NCI-H2196 (cell line): ENCODE results near the gene ZXDC.

Experiments
- DNase-seq: peaks from one replicate; lab custom pipeline; 2025; ENCODE audit not compliant: unreplicated experiment; lab: John Stamatoyannopoulos, UW

Gene ZXDC

DNA sequence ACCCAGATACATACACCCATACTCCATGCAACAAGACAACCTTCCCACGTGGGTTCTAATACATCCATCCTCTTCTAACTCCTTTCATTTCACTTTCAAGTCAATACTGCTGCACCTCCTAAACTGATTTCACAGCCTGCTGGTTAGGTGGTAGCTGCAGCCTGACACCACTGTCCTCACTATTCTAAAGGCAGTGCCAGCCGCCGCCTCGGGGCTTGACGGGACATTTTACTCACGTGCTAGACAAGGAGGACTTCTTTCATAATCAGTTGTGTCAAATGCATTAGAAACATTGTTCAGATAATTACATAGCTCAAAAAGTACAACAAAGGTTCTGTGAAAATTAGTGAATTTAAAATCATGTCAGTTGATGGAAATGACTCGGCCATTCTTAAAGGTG, 35.6 kb upstream of the ZXDC start:
- no peak for DNase-seq

DNA sequence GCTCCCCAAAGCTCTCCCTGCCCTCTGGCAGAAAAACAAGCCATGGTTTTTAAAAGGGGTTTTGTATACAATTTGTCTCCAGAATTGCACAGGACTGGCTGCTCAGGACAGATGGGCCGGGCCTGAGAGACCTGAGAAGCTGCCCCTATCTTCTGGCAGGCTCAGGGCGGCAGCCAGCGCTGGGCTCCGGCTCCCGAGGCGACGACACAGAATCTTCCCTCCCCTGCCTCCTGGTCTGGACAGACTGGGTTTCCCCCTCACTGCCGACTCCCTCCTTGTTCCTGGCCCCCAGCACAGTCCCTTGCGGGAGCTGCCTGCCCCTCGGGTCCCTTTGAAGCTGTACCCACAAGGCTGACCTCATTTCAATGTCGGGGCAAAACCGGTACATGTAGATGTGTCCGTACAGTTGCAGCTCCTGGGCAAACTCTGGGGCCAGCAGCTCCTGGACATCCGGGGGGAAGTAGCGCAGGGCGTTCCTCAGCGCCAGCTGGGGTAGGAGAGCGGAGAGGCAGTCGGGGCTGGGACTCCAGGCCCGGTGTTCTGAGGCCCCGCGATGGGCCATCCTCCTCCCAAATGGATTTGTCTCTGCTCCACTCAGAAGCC, 34.7 kb upstream of the ZXDC start:
- no peak for DNase-seq

DNA sequence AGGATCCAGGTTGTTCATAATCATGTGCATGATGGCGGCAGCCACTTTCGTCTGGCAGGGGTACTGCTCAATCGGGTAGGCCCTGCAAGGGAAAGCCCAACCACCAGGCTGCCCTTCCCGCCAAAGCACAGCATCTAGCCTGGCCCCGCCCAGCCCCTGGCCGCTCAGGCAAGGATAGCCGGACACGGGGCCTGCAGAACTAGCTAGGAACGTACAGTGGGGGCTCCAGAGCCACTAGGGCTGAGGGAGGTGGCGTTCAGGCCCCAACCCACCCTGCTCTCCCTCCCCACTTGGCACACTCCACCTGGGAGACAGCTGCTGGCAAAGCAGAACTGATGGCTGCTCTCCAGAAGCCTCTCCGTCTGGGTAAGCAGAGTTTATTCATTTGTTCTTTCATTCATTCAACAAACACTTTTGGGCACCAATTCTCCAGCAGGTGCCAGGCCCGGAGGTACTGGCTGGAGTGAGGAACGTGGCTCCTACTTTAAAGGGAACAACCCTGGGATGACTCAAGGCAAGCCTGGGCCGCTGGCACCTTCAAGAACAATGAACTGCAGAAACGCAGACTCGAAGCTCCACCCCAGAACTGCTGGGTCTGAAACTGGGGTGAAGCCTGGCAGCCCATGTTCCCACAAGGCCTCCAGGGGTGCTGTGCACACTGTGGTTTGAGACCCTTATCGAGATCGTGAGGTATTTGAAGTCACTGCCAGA, 34.1 kb upstream of the ZXDC start:
- DNase-seq, result no peak

DNA sequence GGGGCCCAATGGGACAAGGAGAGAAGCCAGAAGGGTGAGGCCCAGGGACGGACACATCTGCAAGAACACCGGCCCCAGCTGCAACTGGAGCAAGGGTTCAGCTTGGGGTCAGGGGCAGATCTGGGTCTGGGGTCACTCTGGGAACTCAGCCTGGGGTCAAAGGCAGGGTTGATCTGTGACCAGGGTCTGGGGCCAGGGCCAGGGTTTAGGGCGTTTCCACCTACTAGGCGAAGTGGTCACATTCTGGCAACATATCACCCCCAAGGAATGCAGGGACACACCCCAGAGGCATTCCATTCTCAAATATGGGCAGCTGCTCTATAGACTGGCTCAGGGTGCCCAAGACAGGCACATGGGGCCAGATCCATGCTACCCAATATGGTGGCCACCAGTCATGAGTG, 32.9 kb upstream of the ZXDC start:
- DNase-seq, result no peak

DNA sequence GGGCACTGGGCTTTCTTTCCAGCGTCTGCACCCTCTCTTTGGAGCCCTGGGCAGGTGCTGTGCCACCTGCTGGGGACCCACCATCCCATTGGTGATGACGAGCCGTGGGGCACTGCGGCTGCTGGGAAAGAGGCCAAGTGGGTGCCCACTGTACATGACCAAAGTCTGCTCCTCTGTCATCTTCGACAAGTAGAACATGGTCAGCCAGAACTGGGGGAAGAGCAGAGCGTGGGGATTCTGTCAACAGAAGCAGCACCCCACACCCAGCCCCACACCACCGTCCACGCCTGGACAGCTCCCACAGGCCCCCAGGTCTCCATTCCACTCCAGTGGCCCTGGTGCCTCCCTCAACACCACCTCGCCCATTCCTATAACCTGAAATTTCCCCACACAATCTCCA, 32.2 kb upstream of the ZXDC start:
- no peak for DNase-seq

DNA sequence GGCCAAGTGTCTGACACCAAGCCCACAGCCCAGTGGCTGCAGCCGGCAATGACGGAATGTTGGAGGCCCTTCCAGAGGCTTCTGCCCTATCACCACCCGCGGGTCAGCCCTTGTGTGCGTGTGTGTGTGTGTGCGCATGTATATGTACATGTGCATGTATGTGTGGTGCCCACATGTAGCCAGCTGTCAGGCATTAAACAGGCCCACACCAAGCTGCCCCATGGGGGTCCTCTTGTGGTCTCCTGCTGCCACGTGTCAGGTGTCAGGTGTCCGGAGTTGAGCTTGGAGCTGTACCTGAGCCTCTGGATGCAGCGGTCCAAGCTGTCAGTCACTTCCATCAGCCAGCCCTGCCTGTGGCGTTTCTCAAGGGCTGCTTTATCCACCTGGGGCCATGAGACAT, 28.0 kb upstream of the ZXDC start:
- no peak for DNase-seq

DNA sequence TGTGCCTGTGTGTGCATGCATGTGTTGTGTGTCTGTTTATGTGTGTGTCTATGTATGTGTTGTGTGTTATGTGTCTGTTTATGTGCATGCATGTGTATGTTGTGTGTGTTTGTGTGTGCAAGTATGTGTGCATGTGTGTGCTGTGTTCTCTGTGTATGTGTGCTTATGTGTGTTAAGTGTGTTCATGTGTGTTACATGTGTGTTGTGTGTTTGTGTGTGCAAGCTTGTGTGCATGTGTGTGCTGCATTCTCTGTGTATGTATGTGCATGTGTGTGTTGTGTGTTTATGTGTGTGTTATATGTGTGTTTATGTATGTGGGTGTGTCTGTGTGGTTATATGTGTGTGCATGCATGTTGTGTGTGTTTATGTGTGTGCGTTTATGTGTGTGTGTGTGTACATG, 27.0 kb upstream of the ZXDC start:
- no peak for DNase-seq

DNA sequence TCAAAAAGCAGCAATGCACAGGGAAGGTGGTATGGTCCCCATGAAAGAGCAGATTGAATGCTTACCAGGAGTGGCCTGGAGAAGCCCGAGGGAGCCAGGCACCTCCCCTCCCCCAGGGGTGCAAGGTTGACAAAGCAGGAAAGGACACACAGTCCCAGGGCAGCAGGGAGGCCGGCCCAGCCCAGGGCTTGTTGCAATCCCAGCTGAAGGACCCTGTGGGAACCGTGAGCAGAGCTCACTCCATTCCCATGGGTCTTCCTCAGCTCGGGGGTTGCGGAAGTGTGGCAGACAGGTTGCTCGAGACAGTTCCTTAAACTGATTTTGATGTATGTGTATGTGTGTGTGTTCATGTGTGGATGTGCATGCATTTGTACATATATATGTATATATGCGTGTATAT, 26.0 kb upstream of the ZXDC start:
- no peak for DNase-seq

DNA sequence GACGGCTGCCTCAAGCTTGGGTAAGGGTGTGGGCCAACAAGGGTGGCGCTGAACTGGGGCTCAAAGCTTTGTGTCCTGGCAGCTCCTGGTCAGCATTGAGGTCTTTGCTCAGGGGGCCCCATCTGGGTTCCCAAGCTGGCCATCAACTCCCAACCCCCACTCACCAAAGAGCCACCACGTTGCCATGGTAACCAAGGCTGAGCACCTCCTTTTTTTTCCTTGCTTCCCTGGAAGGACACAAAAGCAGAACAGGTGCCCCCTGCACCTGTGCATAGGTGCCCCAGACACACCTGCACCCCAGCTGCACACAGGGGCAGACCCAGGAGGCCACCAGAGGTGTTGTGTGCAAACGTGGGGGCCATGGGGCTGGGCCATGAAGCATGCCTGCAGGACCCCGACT, 25.4 kb upstream of the ZXDC start:
- DNase-seq, result no peak

DNA sequence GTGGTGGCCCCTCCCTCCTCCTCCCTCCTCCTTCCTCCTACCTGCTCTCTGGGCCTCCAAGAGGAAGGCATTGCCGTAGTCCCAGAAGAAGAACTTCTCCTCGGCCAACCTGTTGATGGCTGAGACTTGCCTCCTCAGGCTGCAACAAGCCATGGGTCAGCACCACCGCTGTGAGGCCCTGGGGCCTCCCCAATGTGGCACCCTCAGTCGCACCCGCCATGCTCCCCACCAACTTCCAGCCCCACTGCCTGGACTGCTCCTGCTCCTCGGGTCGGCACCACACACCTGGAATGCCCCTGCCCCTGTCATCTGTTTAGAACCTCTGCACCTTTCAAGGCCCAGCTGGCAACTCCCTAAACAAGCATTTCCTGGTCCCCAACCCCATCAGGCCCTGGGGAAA, 24.3 kb upstream of the ZXDC start:
- no peak for DNase-seq

DNA sequence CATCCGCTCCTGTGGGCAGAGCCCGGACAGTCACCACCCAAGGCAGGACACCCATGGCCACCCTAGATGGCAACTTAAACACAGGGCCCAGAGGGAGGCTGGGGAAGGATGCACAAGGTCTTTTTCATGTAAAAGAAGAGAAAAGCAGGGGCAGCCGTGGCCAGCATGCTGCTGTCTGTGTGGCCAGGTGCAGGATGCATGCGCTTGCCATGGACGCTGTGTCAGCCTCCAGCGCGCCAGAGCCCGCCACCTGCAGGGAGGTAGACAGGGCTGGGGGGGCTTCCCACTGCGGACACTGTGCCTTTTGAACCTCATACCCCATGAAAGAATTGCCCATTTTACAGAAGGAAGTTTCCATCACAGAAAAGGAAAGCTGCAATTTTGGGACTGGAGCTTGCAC, 23.7 kb upstream of the ZXDC start:
- DNase-seq, result no peak

DNA sequence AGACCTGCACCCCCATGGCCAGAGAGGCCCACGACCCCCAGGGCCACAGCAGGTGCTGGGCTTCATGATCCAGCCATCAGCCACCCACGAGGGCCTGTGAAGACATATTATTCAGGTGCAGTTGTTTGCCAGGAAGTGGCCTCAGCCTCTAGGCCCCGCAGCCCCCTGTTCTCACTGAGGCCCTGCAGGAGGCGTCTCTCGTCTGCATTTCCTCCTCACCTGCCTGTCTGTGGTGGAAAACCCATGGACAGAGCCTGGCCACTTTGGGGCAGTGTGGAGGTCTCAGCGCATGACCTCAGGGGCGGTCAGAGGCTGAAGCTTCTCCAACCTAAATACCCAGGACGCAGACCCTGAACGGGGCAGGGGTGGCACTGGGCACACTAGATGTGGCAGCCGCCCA, 23.2 kb upstream of the ZXDC start:
- DNase-seq, result no peak

DNA sequence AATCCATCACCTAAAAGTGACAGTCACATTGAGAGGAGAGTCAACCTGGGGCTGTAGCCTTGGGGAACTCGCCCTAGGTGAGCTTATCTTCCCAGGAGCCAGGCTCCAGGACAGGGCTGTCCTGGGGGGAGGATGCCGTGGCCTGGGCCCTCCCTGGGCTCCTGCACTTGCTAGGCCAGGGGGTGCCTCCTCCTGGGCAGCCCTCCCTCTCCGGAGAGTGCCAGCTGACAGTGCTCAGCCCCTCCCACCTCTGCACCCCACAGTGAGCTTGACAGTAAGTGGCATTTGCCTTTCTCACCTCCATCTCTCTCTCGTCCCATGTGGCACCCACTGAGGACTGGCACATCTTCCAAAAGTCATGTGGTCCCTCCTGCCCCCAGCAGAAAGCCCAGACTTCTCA, 22.8 kb upstream of the ZXDC start:
- DNase-seq, result no peak

DNA sequence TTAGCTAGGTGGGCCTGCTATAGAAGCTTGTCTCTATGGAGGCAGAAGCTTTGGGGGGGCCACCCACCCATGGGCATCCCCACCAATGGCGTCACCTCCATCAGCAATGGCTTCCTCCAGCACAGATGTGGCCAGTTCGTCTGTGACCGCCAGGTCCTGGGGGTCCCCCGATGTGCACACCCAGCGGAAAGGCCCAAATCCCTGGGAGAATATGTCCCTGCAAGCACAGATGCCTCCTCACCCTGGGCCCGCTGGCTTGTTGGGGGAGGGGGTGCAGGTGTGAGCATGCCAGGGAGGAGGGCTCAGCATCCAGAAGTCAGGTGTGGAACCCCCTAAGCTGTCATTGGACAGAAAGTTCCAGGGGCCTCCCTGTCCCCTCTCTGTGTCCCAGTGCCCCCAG, 22.3 kb upstream of the ZXDC start:
- no peak for DNase-seq

DNA sequence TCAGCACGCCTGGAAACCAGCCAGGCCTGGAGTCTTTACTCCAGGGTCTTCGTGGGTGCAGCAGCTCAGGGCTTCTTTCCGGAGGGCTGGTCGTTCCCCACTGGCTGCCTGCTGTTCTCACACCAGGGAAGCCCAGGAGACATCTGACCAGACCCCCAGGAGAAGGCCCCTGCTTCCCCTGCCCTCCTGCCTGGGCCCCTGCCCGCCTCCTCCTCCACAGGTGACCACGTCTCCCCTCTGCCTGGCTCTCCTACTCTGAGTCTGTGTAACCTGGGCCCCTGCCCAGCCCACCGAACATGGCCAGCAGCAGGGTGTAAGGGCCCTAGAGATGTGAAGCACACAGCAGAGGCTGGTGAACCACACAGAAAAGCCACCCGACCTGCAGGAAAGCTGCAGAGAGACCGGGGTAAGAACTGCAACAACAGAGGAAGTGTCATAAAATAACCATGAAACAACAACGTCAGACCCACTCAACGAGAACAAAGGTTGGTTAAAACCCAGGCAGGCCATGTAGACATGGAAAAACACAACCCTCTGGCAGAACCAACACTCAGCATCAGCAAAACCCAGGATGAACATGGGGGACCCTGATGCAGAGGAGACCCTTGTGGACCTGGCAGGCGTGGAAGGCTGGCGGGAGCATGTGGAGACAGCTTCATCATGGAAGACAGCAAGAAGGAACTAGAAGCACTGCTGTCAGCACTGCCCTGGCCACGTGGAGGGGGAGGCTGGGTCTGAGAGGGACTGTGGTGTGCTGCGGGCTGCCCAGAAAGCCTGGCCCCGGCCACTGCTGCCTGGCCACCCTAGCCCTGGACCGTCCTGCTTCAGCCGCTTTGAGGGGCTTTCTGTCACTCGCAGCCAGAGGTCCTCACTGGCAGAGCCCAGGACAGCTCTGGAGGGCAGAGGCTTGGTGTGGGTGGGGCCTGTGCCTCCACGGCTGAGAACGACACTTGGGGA, 21.5 kb upstream of the ZXDC start:
- DNase-seq, result no peak

DNA sequence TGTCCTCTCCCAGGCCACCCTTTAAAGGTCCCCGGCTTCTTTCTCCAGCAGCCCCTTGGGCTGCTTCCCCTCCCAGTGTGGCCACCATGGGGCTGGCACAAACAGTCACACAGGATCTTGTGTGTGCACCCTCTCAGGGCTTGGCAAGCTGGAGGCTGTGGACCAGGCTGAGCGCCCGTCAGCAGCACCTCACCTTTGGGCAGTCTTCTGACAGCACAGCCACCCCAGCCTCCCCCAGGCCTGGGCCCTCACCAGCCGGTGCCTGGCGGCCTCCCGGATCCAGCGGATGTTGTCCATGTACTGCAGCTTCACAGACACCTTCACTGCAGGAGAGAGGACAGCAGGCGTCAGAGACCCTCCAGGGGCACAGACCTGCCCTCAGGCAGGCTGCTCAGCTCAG, 20.1 kb upstream of the ZXDC start:
- DNase-seq, result no peak

DNA sequence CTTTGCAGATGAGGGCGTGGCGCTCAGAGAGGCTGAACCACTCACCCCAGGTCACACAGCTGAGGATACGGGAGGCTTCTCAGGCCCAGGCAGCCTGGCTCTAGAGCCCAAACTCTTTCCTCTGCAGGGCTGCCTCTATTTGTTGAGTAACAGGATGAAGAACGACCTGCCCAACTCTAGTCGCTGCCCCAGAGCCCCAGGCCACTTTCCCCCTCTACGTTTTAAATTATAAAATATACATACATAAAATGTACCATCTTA, 19.2 kb upstream of the ZXDC start:
- DNase-seq, result no peak

DNA sequence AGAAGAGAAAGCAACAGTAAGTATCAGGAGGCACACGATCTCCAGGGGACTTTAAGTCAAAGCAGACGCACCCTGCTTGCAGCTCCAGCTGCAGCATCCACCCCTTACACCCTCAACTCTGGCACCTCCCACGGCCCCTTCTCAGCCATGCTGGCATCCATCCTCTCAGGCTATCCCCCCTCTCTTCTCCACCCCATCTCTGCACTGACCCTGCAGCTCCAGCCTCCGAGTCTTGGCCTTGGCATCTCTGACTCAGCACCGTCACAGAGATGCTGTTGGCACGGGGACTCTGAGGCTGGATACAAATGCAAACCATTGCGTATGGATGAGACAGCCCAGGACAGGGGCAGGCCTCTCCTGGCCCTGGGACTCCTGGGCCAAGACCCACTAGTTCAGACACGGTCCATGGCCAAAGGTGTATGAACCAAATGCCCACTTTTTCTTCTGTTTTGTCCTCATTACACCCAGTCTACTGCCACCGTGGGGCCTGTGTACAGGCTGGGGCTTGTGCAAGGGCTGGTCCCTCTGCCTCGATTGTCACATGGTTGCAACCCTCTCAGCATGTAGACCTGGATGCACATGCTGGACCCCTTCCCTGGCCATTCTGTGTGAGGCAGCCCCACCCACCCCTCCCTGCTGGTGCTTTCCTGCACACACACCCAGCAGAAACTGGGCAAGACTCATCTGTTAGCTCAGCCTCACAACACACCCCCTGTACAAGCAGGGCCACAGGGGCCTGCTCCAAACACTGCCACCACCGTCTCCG, 18.7 kb upstream of the ZXDC start:
- no peak for DNase-seq

DNA sequence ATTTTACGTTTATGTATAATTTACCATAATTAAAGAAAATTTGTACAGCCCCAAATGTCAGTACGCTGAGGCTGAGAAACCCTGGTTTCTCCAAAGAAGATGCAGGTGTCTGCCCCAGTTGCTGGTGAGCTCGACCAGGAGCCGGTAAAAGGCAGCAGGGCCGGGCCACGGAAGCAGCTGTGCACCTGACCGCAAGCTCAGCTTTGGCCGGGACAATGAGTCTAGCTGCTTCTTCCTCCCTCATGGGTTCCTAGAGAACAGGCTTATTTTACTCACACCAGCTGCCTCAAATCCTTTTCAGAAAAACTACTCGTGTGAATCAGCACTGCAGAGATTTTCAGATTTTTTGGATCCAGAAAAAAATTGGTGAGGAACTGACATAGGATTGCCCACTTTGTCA, 18.0 kb upstream of the ZXDC start:
- DNase-seq, result no peak

DNA sequence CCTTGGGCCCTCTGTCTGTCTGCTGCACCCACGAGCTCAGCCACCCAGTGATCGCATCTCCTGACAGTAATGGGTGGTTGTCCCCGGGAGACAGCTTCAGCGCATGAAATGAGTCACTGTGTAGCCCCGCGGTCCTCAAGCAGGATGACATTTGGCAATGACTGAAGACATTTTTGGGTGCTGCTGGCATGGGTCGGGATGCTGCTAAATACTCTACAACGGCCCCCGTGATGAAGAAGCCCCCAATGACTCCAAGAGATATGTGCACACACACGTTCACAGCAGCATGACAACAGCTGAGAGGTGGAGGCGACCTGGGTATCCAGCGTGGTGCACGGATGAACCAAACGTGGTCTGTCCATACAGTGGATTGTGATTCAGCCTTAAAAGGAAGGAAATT, 17.4 kb upstream of the ZXDC start:
- no peak for DNase-seq

DNA sequence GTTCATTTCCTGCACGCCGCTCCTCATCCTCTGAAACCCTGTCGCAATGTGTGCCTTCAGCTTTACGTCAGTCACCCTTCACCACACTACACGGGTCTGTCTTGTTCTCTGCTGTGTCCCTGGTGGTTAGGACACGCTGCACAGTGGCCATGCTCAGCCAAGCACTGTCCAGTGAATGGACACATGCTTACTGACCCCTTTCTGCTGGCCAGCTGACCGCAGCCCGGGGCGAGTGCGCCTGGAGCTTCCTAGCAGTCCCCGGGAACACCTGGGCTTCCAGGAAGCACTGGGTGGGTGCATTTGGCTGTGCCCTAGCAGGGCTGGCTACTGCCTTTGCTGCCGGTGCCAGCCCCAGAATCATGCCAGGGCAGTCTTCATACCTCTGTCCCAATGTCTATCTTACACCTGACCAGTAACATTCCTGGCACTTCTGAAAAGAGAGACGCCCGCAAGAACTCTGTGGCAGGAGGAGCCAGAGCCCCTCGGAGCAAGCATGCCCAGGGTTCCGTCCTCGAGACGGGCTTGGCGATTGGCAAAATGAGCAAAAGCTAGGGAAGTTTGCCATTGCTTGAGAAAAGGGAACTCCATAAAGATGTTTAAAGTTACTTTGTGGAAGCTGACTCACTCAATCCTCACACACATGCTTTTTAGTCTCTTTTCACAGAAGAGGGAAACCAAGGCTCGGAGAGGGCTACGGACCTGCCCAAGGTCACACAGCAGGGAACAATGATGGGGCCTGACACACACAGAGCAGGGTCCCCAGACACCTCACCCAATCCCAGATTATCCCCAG, 15.7 kb upstream of the ZXDC start:
- no peak for DNase-seq
